ENCODE data around the gene TMEM131L. TPM values are rescaled to one million over a fixed set of nuclear protein-coding genes. Genes with fewer than 3 reads are reported as not detected.
A peak's percentile ranks its signal among the peaks of the same experiment; 100 is the strongest.

TMEM131L gene
- total RNA-seq, 3 donors from 2014 or later (not counting 1 experiment from before 2014, with no cell fraction given), result 67.8 to 105 (median 71.1) TPM

DNA sequence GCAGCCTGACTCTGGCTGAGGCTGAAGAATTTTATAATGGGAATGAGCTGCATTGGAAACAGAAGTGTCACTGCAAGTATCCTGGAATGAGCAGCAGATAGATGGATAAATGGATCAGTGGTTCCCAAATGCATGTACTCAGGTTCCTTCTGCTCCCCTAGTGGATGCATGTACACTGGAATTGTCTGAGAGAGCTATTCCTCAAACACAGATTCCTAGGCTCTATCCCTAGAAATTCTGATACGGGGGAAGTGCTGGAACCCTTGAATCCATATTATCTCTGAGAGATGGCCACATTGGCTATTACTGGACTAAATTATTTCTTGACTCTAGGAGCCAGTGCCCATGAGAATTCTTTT is 64.8 kb downstream of the TMEM131L start:
- peak overlapping the region; percentile 89 for H3K4me3 Mint-ChIP-seq
- TF ChIP-seq, protein P1, sequence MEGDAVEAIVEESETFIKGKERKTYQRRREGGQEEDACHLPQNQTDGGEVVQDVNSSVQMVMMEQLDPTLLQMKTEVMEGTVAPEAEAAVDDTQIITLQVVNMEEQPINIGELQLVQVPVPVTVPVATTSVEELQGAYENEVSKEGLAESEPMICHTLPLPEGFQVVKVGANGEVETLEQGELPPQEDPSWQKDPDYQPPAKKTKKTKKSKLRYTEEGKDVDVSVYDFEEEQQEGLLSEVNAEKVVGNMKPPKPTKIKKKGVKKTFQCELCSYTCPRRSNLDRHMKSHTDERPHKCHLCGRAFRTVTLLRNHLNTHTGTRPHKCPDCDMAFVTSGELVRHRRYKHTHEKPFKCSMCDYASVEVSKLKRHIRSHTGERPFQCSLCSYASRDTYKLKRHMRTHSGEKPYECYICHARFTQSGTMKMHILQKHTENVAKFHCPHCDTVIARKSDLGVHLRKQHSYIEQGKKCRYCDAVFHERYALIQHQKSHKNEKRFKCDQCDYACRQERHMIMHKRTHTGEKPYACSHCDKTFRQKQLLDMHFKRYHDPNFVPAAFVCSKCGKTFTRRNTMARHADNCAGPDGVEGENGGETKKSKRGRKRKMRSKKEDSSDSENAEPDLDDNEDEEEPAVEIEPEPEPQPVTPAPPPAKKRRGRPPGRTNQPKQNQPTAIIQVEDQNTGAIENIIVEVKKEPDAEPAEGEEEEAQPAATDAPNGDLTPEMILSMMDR (IDR thresholded peaks at IDR 0.05), result no peak
- H3K4me3 ChIP-seq (ENCODE audit: low read length), result no peak overlapping the region
- no peaks in the 10 kb centered on the region for H3K36me3 ChIP-seq (ENCODE audit: control insufficient read depth, insufficient read depth, low read length)
- intact Hi-C loops (cut with micrococcal nuclease), result no loop called here
- 100% methylated on average over 1 of the region's 1 CpG for WGBS (ENCODE audit: insufficient coverage)
- H3K9me3 ChIP-seq (ENCODE audit: control insufficient read depth, insufficient read depth, low read length), result no peaks in the 10 kb centered on the region
- peaks cover 62% of the 10 kb centered on the region for H3K4me1 ChIP-seq (ENCODE audit: control insufficient read depth, insufficient read depth, low read length)
- DNase-seq (no peak), ATAC-seq (no peak)
- peaks cover 88 to 93% of the 10 kb centered on the region in 2 donors for H3K4me1 Mint-ChIP-seq
- no peaks in the 10 kb centered on the region for H3K27me3 Mint-ChIP-seq (ENCODE audit: low read depth in 2 of 2)
- H3K27ac Mint-ChIP-seq, result peak overlapping the region; percentile 90 to 92
- no peaks in the 10 kb centered on the region for H3K36me3 Mint-ChIP-seq
- no peaks in the 10 kb centered on the region for H3K9me3 Mint-ChIP-seq
- peak overlapping the region; percentile 42 for H3K27ac ChIP-seq (ENCODE audit: low read length)
- no peaks in the 10 kb centered on the region for H3K27me3 ChIP-seq (ENCODE audit: control insufficient read depth, insufficient read depth, low read length)

GRCh38 chr4:153531976-153532626 is 65.9 kb downstream of the TMEM131L start:
- no peak for DNase-seq
- Mint-ChIP-seq H3K27ac (peak overlapping the region; percentile 79 to 90), H3K36me3 (no peaks in the 10 kb centered on the region), H3K4me1 (peaks cover 88 to 93% of the 10 kb centered on the region in 2 donors), H3K27me3 (ENCODE audit: low read depth in 2 of 2) (no peaks in the 10 kb centered on the region), H3K4me3 (peak overlapping the region; percentile 22), H3K9me3 (no peaks in the 10 kb centered on the region)
- Histone ChIP-seq H3K27ac (ENCODE audit: low read length) (no peak overlapping the region), H3K27me3 (ENCODE audit: control insufficient read depth, insufficient read depth, low read length) (no peaks in the 10 kb centered on the region), H3K4me1 (ENCODE audit: control insufficient read depth, insufficient read depth, low read length) (peaks cover 60% of the 10 kb centered on the region), H3K4me3 (ENCODE audit: low read length) (no peak overlapping the region), H3K36me3 (ENCODE audit: control insufficient read depth, insufficient read depth, low read length) (no peaks in the 10 kb centered on the region), H3K9me3 (ENCODE audit: control insufficient read depth, insufficient read depth, low read length) (no peaks in the 10 kb centered on the region)
- ATAC-seq, result no peak
- intact Hi-C loops (cut with micrococcal nuclease), result no loop called here
- TF ChIP-seq, protein P1 (IDR thresholded peaks at IDR 0.05), result no peak
- WGBS (ENCODE audit: insufficient coverage), result 93% methylated on average over 1 of the region's 2 CpGs

DNA sequence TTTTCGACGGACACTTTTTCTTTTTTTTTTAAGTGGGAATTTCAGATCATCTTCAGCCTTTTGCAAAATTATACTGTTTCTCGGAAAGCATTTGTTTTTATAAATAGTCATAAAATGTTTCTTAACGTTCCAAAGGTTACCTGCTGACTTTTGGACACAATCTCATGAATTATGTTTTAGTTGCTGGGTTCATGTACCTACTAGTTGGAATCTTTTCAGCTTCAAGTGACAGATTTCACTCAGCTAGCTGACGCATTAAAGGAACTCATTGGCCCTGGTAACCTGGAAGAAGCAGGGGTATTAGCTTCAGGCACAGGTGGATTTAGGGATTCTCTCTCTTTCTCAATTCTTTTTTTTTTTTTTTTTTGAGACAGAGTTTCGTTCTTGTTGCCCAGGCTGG is 66.5 kb downstream of the TMEM131L start:
- DNase-seq, result no peak
- Mint-ChIP-seq H3K4me3 (no peak overlapping the region), H3K4me1 (peaks cover 86 to 93% of the 10 kb centered on the region in 2 donors), H3K27ac (peak overlapping the region; percentile 79 to 90), H3K27me3 (ENCODE audit: low read depth in 2 of 2) (no peaks in the 10 kb centered on the region), H3K9me3 (no peaks in the 10 kb centered on the region), H3K36me3 (no peaks in the 10 kb centered on the region)
- Histone ChIP-seq H3K9me3 (ENCODE audit: control insufficient read depth, insufficient read depth, low read length) (no peaks in the 10 kb centered on the region), H3K36me3 (ENCODE audit: control insufficient read depth, insufficient read depth, low read length) (no peaks in the 10 kb centered on the region), H3K4me3 (ENCODE audit: low read length) (no peak overlapping the region), H3K27me3 (ENCODE audit: control insufficient read depth, insufficient read depth, low read length) (no peaks in the 10 kb centered on the region), H3K4me1 (ENCODE audit: control insufficient read depth, insufficient read depth, low read length) (peaks cover 54% of the 10 kb centered on the region), H3K27ac (ENCODE audit: low read length) (no peak overlapping the region)
- intact Hi-C loops (cut with micrococcal nuclease), result no loop called here
- TF ChIP-seq, protein P1 (IDR thresholded peaks at IDR 0.05), result no peak
- ATAC-seq, result no peak
- 90% methylated on average over 3 of the region's 6 CpGs for WGBS (ENCODE audit: insufficient coverage)

- Mint-ChIP-seq H3K27me3 (ENCODE audit: low read depth in 2 of 2) (no peaks in the 10 kb centered on the region), H3K36me3 (no peaks in the 10 kb centered on the region), H3K27ac (peak overlapping the region; percentile 79 to 90), H3K4me1 (peaks cover 86 to 92% of the 10 kb centered on the region in 2 donors), H3K4me3 (no peak overlapping the region), H3K9me3 (no peaks in the 10 kb centered on the region)
- Histone ChIP-seq H3K4me3 (ENCODE audit: low read length) (no peak overlapping the region), H3K4me1 (ENCODE audit: control insufficient read depth, insufficient read depth, low read length) (peaks cover 53% of the 10 kb centered on the region), H3K27me3 (ENCODE audit: control insufficient read depth, insufficient read depth, low read length) (no peaks in the 10 kb centered on the region), H3K36me3 (ENCODE audit: control insufficient read depth, insufficient read depth, low read length) (no peaks in the 10 kb centered on the region), H3K27ac (ENCODE audit: low read length) (no peak overlapping the region), H3K9me3 (ENCODE audit: control insufficient read depth, insufficient read depth, low read length) (no peaks in the 10 kb centered on the region)
- DNase-seq (no peak), ATAC-seq (no peak)
- intact Hi-C loops (cut with micrococcal nuclease), result no loop called here
- TF ChIP-seq, protein P1 (IDR thresholded peaks at IDR 0.05), result no peak
These were observed 67.2 kb downstream of the TMEM131L start for GRCh38 chr4:153533387-153533786.
